A673 (cell line): ENCODE measurements around the gene ST6GALNAC2. TPM values are rescaled to one million over a fixed set of nuclear protein-coding genes. Genes with fewer than 3 reads are reported as not detected.

Experiments
- BruUV-seq: library from RNA; stranded (reverse); fragments of 400-500 nt; replicated peaks from 2 replicates; lab custom pipeline; 2021; lab: Mats Ljungman, UMichigan
- CTCF ChIA-PET: fragments of 300-600 bp; sonication (Branson Sonifier 250); formaldehyde crosslinking; loops from one replicate; lab custom pipeline; 2022; ENCODE audit warnings: antibody characterized with exemption; lab: Charles Lee
- POLR2A ChIA-PET: fragments of 300-600 bp; sonication (Branson Sonifier 250); formaldehyde crosslinking; loops from one replicate; lab custom pipeline; 2022; ENCODE audit warnings: antibody characterized with exemption; ENCODE audit not compliant: low non-redundant PET; lab: Charles Lee
- DNase-seq: peaks from one replicate; pipeline ENCODE4 v3.0.0-alpha.2; 2015; ENCODE audit warnings: low spot score
- H3K27ac ChIP-seq: fragments of 200-600 bp; sonication (generic); 2 replicates; pipeline ENCODE4 v1.5.1; 2016; ENCODE audit warnings: mixed run types, low read depth, mild to moderate bottlenecking, mixed read lengths, antibody characterized with exemption, low read length; ENCODE audit not compliant: poor library complexity, severe bottlenecking
- H3K27me3 ChIP-seq: fragments of 200-600 bp; sonication (generic); replicated peaks from 2 replicates; pipeline ENCODE4 v1.6.1; 2017; ENCODE audit warnings: mixed run types, low read depth, mild to moderate bottlenecking, mixed read lengths, antibody characterized with exemption, low read length; ENCODE audit not compliant: insufficient read depth, poor library complexity
- H3K36me3 ChIP-seq: fragments of 200-600 bp; sonication (generic); 2 replicates; pipeline ENCODE4 v1.6.1; 2016; ENCODE audit warnings: mixed run types, mild to moderate bottlenecking, mixed read lengths, antibody characterized with exemption, low read length; ENCODE audit not compliant: insufficient read depth, poor library complexity, severe bottlenecking
- H3K4me1 ChIP-seq: fragments of 200-600 bp; sonication (generic); 2 replicates; pipeline ENCODE4 v1.6.1; 2017; ENCODE audit warnings: mixed run types, mild to moderate bottlenecking, mixed read lengths, antibody characterized with exemption, low read length; ENCODE audit not compliant: insufficient read depth, poor library complexity, severe bottlenecking
- H3K4me3 ChIP-seq: fragments of 200-600 bp; sonication (generic); 2 replicates; pipeline ENCODE4 v1.5.1; 2016; ENCODE audit warnings: low read depth, mixed run types, mild to moderate bottlenecking, mixed read lengths, low read length; ENCODE audit not compliant: poor library complexity, severe bottlenecking
- H3K9me3 ChIP-seq: fragments of 200-600 bp; sonication (generic); 2 replicates; pipeline ENCODE4 v1.6.1; 2016; ENCODE audit warnings: mixed run types, low read depth, mild to moderate bottlenecking, mixed read lengths, antibody characterized with exemption, low read length; ENCODE audit not compliant: poor library complexity, severe bottlenecking
- CTCF ChIP-seq: fragments of 300-800, 200-600 bp; sonication (generic); conservative IDR thresholded peaks from 2 replicates; pipeline ENCODE4 v1.5.1; 2017; ENCODE audit warnings: low read depth, mild to moderate bottlenecking, antibody characterized with exemption, low read length, moderate library complexity, mixed read lengths
- EZH2 ChIP-seq: fragments of 200-600 bp; sonication (generic); IDR thresholded peaks from 2 replicates; pipeline ENCODE4 v1.6.1; 2017; ENCODE audit warnings: borderline replicate concordance, low read depth, mild to moderate bottlenecking, mixed read lengths, antibody characterized with exemption, low read length; ENCODE audit not compliant: poor library complexity, severe bottlenecking
- intact Hi-C: fragments of 100-400 bp; cut with micrococcal nuclease; formaldehyde crosslinking; loops from one replicate; pipeline ENCODE4 v1.10.0; 2022; ENCODE audit not compliant: unreplicated experiment
- total RNA-seq: library from RNA; stranded (reverse); gene quantifications from 2 replicates; pipeline ENCODE4 v1.2.3, GENCODE V29; 2021

The ST6GALNAC2 gene
- total RNA-seq, 1 experiment from 2014 or later: not detected

DNA sequence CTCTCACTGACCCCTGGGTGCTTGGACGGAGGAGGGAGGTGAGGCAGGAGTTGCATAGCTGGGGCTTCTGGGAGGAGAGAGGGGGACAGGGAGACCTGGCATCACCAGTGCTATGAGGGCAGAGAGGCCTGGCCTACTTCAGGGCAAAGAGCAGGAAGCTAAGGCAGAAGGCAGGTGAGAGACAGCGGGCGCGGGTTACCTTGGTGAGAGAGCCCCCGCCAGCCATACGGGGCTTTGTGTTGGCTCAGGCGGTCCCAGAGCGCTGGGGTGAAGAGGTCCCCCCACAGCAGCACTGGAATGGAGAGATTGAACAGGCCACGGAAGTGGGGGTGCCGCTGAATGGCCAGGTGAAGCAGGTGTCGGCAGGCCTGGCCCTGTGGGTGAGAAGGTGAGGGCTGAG, 11.5 kb downstream of the ST6GALNAC2 start:
- H3K27ac ChIP-seq: no peak overlapping the region
- intact Hi-C loops: no loop called here
- no peak overlapping the region for H3K4me3 ChIP-seq
- CTCF ChIA-PET: no interaction called here
- H3K27me3 ChIP-seq: no peaks in the 10 kb centered on the region
- no peak for DNase-seq
- POLR2A ChIA-PET: no interaction called here
- H3K9me3 ChIP-seq: no peaks in the 10 kb centered on the region
- no peaks in the 10 kb centered on the region for H3K4me1 ChIP-seq
- BruUV-seq: no TSS peak
- TF ChIP-seq CTCF: no peak
- no peak for TF ChIP-seq EZH2
- H3K36me3 ChIP-seq: no peaks in the 10 kb centered on the region

GRCh38 chr17:76573096-76573495, 12.6 kb downstream of the ST6GALNAC2 start:
- BruUV-seq: no TSS peak
- no peaks in the 10 kb centered on the region for H3K4me1 ChIP-seq
- H3K27me3 ChIP-seq: no peaks in the 10 kb centered on the region
- CTCF ChIA-PET: no interaction called here
- POLR2A ChIA-PET: interaction anchor here (0.6 kb wide), 2 partner anchors 10 to 122 kb away, joined by 4 to 9 read pairs; no protein-coding TSS in a partner anchor
- DNase-seq: no peak
- no peaks in the 10 kb centered on the region for H3K36me3 ChIP-seq
- no peaks in the 10 kb centered on the region for H3K9me3 ChIP-seq
- H3K4me3 ChIP-seq: no peak overlapping the region
- TF ChIP-seq EZH2: no peak
- no peak for TF ChIP-seq CTCF
- H3K27ac ChIP-seq: no peak overlapping the region
- intact Hi-C loops: no loop called here

GRCh38 chr17:76572201-76572910, 13.3 kb downstream of the ST6GALNAC2 start:
- H3K4me1 ChIP-seq: no peaks in the 10 kb centered on the region
- POLR2A ChIA-PET: interaction anchor here (1.0 kb wide), 1 partner anchor 12 kb away, joined by 3 read pairs; no protein-coding TSS in a partner anchor
- no peak overlapping the region for H3K27ac ChIP-seq
- peaks cover 6% of the 10 kb centered on the region for H3K36me3 ChIP-seq
- intact Hi-C loops: no loop called here
- DNase-seq: no peak
- BruUV-seq: no TSS peak
- H3K9me3 ChIP-seq: no peaks in the 10 kb centered on the region
- no peak for TF ChIP-seq CTCF
- TF ChIP-seq EZH2: no peak
- no peak overlapping the region for H3K4me3 ChIP-seq
- CTCF ChIA-PET: no interaction called here
- H3K27me3 ChIP-seq: no peaks in the 10 kb centered on the region
